HepG2 (cell line): Measurements from ENCODE around the gene WDR82. TPM values are rescaled to one million over a fixed set of nuclear protein-coding genes. Genes with fewer than 3 reads are reported as not detected.

ENCODE experiments used
- DMAP1 ChIP-seq: IDR thresholded peaks from 2 replicates; pipeline ENCODE4 v1.6.1; 2016
- polyA plus RNA-seq, 8 experiments: library from polyadenylated mRNA; depleted of rRNA in 3 of 8; stranded (reverse) in 7 of 8; unstranded in 1 of 8; fragments of >200 nt; fragmentation: Illumina TruSeq in 4 of 8; extraction: Trizol in 4 of 8; gene quantifications; 2 replicates each; pipeline versions ENCODE4 v1.2.1 to v1.2.3, GENCODE V29; 2011 to 2016; ENCODE audit warnings: low read depth in 4 of 8, missing spikeins in 1 of 8, mixed read lengths in 1 of 8; ENCODE audit not compliant: insufficient read depth in 1 of 8
- total RNA-seq, 5 experiments: library from RNA; depleted of rRNA; stranded (reverse); fragments of >200 nt; fragmentation: Illumina TruSeq; extraction: Trizol; gene quantifications; 2 replicates each; pipeline ENCODE4 v1.2.3, GENCODE V29; 2016; ENCODE audit warnings: low read depth in 1 of 5
- TF ChIP-seq, protein P1 (sequence below): sonication (generic); formaldehyde crosslinking; IDR thresholded peaks from 2 replicates; pipeline ENCODE4 v1.5.1; 2020; ENCODE audit warnings: mild to moderate bottlenecking, missing genetic modification reagents, borderline replicate concordance
- TF ChIP-seq, protein P2 (sequence below): sonication (generic); formaldehyde crosslinking; IDR thresholded peaks from 2 replicates; pipeline ENCODE4 v1.4.0; 2020; ENCODE audit warnings: missing genetic modification reagents
- TF ChIP-seq, protein P3 (sequence below): sonication (generic); formaldehyde crosslinking; IDR thresholded peaks from 2 replicates; pipeline ENCODE4 v1.9.0; 2022; ENCODE audit warnings: missing genetic modification reagents, mild to moderate bottlenecking, borderline replicate concordance
- TF ChIP-seq, protein P4 (sequence below): sonication (generic); formaldehyde crosslinking; IDR thresholded peaks from 2 replicates; pipeline ENCODE4 v1.5.0; 2020; ENCODE audit warnings: mild to moderate bottlenecking, missing genetic modification reagents
- TF ChIP-seq, protein P5 (sequence below): sonication (generic); formaldehyde crosslinking; IDR thresholded peaks from 2 replicates; pipeline ENCODE4 v1.8.1; 2023; ENCODE audit warnings: missing genetic modification reagents, inconsistent platforms, borderline replicate concordance
- TF ChIP-seq, protein P6 (sequence below): sonication (generic); formaldehyde crosslinking; IDR thresholded peaks from 2 replicates; pipeline ENCODE4 v1.4.0; 2020; ENCODE audit warnings: missing genetic modification reagents, borderline replicate concordance

WDR82 gene
- total and polyA plus RNA-seq, 2 of the 13 experiments (the other 11 are each of a cell fraction or from before 2014, with no cell fraction given) = 39.1 to 59.5 TPM

DNA sequence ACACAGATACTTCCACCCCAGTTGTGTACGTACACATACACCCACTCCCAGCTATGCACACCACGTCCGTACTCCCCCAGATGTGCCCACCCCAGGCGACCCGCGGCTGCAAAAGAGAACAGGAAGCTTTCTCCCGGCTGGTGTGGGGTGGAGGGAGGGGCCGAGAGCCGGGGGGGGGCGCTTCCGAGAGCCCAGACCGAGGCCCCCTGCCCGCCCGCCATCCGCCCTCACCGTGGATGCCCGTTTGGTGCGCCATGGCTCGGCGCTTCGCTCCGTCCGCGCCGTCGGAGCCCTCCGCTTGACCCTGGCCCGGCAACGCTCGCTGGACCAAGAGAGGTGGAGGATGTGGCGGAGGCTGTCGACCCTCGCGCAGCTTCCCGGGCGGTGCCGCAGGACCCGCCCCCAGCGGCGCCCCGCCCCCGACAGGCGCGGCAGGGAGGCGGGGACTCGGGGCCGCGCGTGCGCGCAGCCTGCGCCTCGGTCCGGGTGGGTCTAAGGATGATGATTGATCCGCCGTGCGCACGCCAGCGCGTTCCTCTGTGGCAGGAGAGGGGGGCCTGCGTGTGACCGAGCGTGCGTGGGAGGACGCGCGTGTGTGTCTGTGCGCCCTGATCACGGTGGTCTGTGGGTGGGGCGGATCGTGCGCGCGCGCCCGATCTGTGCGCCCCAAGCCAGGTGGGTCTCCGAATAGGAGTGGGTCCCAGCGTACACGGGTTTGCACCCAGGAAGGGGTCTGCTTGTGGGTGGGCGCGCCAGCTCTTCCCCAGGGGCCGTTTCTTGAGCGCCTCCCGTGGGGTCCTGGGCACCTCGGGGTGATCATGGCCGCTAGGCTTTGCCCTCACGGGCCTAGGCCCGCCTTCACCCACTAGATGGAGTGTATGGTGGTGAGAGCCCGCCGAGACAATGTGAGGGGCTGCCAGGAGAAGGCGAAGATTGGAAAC is 39.4 kb downstream of the WDR82 start, which contains the start of gene TWF2 (continued):
- TF ChIP-seq, protein P1, sequence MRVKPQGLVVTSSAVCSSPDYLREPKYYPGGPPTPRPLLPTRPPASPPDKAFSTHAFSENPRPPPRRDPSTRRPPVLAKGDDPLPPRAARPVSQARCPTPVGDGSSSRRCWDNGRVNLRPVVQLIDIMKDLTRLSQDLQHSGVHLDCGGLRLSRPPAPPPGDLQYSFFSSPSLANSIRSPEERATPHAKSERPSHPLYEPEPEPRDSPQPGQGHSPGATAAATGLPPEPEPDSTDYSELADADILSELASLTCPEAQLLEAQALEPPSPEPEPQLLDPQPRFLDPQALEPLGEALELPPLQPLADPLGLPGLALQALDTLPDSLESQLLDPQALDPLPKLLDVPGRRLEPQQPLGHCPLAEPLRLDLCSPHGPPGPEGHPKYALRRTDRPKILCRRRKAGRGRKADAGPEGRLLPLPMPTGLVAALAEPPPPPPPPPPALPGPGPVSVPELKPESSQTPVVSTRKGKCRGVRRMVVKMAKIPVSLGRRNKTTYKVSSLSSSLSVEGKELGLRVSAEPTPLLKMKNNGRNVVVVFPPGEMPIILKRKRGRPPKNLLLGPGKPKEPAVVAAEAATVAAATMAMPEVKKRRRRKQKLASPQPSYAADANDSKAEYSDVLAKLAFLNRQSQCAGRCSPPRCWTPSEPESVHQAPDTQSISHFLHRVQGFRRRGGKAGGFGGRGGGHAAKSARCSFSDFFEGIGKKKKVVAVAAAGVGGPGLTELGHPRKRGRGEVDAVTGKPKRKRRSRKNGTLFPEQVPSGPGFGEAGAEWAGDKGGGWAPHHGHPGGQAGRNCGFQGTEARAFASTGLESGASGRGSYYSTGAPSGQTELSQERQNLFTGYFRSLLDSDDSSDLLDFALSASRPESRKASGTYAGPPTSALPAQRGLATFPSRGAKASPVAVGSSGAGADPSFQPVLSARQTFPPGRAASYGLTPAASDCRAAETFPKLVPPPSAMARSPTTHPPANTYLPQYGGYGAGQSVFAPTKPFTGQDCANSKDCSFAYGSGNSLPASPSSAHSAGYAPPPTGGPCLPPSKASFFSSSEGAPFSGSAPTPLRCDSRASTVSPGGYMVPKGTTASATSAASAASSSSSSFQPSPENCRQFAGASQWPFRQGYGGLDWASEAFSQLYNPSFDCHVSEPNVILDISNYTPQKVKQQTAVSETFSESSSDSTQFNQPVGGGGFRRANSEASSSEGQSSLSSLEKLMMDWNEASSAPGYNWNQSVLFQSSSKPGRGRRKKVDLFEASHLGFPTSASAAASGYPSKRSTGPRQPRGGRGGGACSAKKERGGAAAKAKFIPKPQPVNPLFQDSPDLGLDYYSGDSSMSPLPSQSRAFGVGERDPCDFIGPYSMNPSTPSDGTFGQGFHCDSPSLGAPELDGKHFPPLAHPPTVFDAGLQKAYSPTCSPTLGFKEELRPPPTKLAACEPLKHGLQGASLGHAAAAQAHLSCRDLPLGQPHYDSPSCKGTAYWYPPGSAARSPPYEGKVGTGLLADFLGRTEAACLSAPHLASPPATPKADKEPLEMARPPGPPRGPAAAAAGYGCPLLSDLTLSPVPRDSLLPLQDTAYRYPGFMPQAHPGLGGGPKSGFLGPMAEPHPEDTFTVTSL (CRISPR knock-in tag) = no peak; the same call in 1 of the 2 replicates
- peak; percentile 67 for TF ChIP-seq DMAP1 (CRISPR knock-in tag)
- TF ChIP-seq, protein P2, sequence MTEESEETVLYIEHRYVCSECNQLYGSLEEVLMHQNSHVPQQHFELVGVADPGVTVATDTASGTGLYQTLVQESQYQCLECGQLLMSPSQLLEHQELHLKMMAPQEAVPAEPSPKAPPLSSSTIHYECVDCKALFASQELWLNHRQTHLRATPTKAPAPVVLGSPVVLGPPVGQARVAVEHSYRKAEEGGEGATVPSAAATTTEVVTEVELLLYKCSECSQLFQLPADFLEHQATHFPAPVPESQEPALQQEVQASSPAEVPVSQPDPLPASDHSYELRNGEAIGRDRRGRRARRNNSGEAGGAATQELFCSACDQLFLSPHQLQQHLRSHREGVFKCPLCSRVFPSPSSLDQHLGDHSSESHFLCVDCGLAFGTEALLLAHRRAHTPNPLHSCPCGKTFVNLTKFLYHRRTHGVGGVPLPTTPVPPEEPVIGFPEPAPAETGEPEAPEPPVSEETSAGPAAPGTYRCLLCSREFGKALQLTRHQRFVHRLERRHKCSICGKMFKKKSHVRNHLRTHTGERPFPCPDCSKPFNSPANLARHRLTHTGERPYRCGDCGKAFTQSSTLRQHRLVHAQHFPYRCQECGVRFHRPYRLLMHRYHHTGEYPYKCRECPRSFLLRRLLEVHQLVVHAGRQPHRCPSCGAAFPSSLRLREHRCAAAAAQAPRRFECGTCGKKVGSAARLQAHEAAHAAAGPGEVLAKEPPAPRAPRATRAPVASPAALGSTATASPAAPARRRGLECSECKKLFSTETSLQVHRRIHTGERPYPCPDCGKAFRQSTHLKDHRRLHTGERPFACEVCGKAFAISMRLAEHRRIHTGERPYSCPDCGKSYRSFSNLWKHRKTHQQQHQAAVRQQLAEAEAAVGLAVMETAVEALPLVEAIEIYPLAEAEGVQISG (CRISPR knock-in tag) = peak; percentile 55; the same call in 1 of the 2 replicates
- TF ChIP-seq, protein P3, sequence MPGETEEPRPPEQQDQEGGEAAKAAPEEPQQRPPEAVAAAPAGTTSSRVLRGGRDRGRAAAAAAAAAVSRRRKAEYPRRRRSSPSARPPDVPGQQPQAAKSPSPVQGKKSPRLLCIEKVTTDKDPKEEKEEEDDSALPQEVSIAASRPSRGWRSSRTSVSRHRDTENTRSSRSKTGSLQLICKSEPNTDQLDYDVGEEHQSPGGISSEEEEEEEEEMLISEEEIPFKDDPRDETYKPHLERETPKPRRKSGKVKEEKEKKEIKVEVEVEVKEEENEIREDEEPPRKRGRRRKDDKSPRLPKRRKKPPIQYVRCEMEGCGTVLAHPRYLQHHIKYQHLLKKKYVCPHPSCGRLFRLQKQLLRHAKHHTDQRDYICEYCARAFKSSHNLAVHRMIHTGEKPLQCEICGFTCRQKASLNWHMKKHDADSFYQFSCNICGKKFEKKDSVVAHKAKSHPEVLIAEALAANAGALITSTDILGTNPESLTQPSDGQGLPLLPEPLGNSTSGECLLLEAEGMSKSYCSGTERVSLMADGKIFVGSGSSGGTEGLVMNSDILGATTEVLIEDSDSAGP (CRISPR knock-in tag) = no peak; the same call in 1 of the 2 replicates
- TF ChIP-seq, protein P4, sequence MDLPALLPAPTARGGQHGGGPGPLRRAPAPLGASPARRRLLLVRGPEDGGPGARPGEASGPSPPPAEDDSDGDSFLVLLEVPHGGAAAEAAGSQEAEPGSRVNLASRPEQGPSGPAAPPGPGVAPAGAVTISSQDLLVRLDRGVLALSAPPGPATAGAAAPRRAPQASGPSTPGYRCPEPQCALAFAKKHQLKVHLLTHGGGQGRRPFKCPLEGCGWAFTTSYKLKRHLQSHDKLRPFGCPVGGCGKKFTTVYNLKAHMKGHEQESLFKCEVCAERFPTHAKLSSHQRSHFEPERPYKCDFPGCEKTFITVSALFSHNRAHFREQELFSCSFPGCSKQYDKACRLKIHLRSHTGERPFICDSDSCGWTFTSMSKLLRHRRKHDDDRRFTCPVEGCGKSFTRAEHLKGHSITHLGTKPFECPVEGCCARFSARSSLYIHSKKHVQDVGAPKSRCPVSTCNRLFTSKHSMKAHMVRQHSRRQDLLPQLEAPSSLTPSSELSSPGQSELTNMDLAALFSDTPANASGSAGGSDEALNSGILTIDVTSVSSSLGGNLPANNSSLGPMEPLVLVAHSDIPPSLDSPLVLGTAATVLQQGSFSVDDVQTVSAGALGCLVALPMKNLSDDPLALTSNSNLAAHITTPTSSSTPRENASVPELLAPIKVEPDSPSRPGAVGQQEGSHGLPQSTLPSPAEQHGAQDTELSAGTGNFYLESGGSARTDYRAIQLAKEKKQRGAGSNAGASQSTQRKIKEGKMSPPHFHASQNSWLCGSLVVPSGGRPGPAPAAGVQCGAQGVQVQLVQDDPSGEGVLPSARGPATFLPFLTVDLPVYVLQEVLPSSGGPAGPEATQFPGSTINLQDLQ (CRISPR knock-in tag) = 0 out of 2 replicates have a peak, but pooled peaks have one; percentile 56
- TF ChIP-seq, protein P5, sequence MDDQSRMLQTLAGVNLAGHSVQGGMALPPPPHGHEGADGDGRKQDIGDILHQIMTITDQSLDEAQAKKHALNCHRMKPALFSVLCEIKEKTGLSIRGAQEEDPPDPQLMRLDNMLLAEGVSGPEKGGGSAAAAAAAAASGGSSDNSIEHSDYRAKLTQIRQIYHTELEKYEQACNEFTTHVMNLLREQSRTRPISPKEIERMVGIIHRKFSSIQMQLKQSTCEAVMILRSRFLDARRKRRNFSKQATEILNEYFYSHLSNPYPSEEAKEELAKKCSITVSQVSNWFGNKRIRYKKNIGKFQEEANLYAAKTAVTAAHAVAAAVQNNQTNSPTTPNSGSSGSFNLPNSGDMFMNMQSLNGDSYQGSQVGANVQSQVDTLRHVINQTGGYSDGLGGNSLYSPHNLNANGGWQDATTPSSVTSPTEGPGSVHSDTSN = no peak
- TF ChIP-seq, protein P6, sequence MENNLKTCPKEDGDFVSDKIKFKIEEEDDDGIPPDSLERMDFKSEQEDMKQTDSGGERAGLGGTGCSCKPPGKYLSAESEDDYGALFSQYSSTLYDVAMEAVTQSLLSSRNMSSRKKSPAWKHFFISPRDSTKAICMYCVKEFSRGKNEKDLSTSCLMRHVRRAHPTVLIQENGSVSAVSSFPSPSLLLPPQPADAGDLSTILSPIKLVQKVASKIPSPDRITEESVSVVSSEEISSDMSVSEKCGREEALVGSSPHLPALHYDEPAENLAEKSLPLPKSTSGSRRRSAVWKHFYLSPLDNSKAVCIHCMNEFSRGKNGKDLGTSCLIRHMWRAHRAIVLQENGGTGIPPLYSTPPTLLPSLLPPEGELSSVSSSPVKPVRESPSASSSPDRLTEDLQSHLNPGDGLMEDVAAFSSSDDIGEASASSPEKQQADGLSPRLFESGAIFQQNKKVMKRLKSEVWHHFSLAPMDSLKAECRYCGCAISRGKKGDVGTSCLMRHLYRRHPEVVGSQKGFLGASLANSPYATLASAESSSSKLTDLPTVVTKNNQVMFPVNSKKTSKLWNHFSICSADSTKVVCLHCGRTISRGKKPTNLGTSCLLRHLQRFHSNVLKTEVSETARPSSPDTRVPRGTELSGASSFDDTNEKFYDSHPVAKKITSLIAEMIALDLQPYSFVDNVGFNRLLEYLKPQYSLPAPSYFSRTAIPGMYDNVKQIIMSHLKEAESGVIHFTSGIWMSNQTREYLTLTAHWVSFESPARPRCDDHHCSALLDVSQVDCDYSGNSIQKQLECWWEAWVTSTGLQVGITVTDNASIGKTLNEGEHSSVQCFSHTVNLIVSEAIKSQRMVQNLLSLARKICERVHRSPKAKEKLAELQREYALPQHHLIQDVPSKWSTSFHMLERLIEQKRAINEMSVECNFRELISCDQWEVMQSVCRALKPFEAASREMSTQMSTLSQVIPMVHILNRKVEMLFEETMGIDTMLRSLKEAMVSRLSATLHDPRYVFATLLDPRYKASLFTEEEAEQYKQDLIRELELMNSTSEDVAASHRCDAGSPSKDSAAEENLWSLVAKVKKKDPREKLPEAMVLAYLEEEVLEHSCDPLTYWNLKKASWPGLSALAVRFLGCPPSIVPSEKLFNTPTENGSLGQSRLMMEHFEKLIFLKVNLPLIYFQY (CRISPR knock-in tag) = 0 out of 2 replicates have a peak, but pooled peaks have one; percentile 49
